ENCODE results near the gene MGARP. TPM values are rescaled to one million over a fixed set of nuclear protein-coding genes. Genes with fewer than 3 reads are reported as not detected.

The MGARP gene
- polyA plus RNA-seq, 2 of the 4 experiments (the other 2 are of a cell fraction) = 1.1 to 1.4 TPM

- Histone ChIP-seq H3K27ac (no peak overlapping the region), H3K4me3 (no peak overlapping the region), H3K4me2 (no peak overlapping the region), H3K9me3 (no peaks in the 10 kb centered on the region; the same call in 2 of the 3 replicates), H3K4me1 (peaks cover 8% of the 10 kb centered on the region; the same call in 2 of the 3 replicates)
- DNase-seq (ENCODE audit: low read depth in 1 of 2, low spot score in 1 of 2) (no peak), FAIRE-seq (no peak), ATAC-seq (no peak)
- WGBS (ENCODE audit: missing lambda C conversion rate) = 86% methylated on average over 3 of the region's 3 CpGs
- POLR2A ChIA-PET = interaction anchor here (1.3 kb wide), 1 partner anchor 12 kb away, joined by 3 read pairs; no protein-coding TSS in a partner anchor
- CTCF ChIA-PET = no interaction called here
- no peak for TF ChIP-seq HES2 (IDR thresholded peaks at IDR 0.05)
- TF ChIP-seq POLR2AphosphoS2 (conservative IDR thresholded peaks at IDR 0.05; ENCODE audit: low read length) = no peak
- TF ChIP-seq RAD21 (conservative IDR thresholded peaks at IDR 0.05 in 1 of 2, IDR thresholded peaks at IDR 0.05 in 1 of 2) = no peak
- TF ChIP-seq GATA3 (IDR thresholded peaks at IDR 0.05; ENCODE audit: borderline replicate concordance) = no peak
- TF ChIP-seq NR3C1 (IDR thresholded peaks at IDR 0.05) = no peak
Observed at GRCh38 chr4:139312552-139313332, 32.7 kb upstream of the MGARP start.

GRCh38 chr4:139311909-139312308 is 31.9 kb upstream of the MGARP start:
- ATAC-seq = no peak

GRCh38 chr4:139304920-139305319 is 24.9 kb upstream of the MGARP start:
- Histone ChIP-seq H3K4me1 (peaks cover 8% of the 10 kb centered on the region; the same call in 2 of the 3 replicates), H3K4me3 (no peak overlapping the region), H3K27ac (no peak overlapping the region), H3K9me3 (no peaks in the 10 kb centered on the region; the same call in 2 of the 3 replicates), H3K4me2 (no peak overlapping the region)
- ATAC-seq = no peak
- ChIA-PET CTCF (interaction anchor here (0.6 to 1.5 kb wide), 2 partner anchors 9 to 211 kb away, joined by 3 to 4 read pairs; no protein-coding TSS in a partner anchor), POLR2A (no interaction called here)
- no peak for TF ChIP-seq CHD2 (IDR thresholded peaks at IDR 0.05; ENCODE audit: low read length, partially characterized antibody)
- TF ChIP-seq KDM1A (IDR thresholded peaks at IDR 0.05; ENCODE audit: low read depth) = 0 out of 2 replicates have a peak, but pooled peaks have one; percentile 44
- DNase-seq (ENCODE audit: low read depth in 1 of 2, low spot score in 1 of 2) = no peak
- WGBS (ENCODE audit: missing lambda C conversion rate) = 90% methylated on average over 2 of the region's 2 CpGs
- FAIRE-seq = no peak

More at GRCh38 chr4:139311909-139312308, 31.9 kb upstream of the MGARP start:
- no peak overlapping the region for H3K4me3 ChIP-seq
- no peak for DNase-seq (ENCODE audit: low read depth in 1 of 2, low spot score in 1 of 2)
- FAIRE-seq = no peak
- no peak overlapping the region for H3K4me2 ChIP-seq
- ChIA-PET POLR2A (interaction anchor here (0.6 to 1.3 kb wide), 2 partner anchors 11 to 19 kb away, joined by 3 to 5 read pairs; no protein-coding TSS in a partner anchor), CTCF (no interaction called here)
- H3K9me3 ChIP-seq = no peaks in the 10 kb centered on the region; the same call in 2 of the 3 replicates
- no peak overlapping the region for H3K27ac ChIP-seq
- TF ChIP-seq RARB (CRISPR knock-in tag; IDR thresholded peaks at IDR 0.05) (no peak), ZNF302 (CRISPR knock-in tag; IDR thresholded peaks at IDR 0.05) (no peak), ELK1 (IDR thresholded peaks at IDR 0.05; ENCODE audit: low read depth, low read length) (no peak)
- WGBS (ENCODE audit: missing lambda C conversion rate) = 91% methylated on average over 3 of the region's 3 CpGs
- peaks cover 8% of the 10 kb centered on the region; the same call in 2 of the 3 replicates for H3K4me1 ChIP-seq

GRCh38 chr4:139301821-139302611 is 22.0 kb upstream of the MGARP start, which contains the start of gene NDUFC1:
NDUFC1 (minus strand) TSS chr4:139302477; CDS start chr4:139295798, 6,679 bp downstream.
- CTCF ChIA-PET = interaction anchor here (1.1 to 1.6 kb wide), 3 partner anchors 56 to 271 kb away, joined by 3 to 5 read pairs (median 3); no protein-coding TSS in a partner anchor
- peak within 1 kb of the TSS; percentile 66 for H3K4me3 ChIP-seq
- peak; percentile 58 to 59 for DNase-seq (ENCODE audit: low read depth in 1 of 2, low spot score in 1 of 2)
- no peaks in the 10 kb centered on the region; the same call in 2 of the 3 replicates for H3K9me3 ChIP-seq
- ATAC-seq = peak; percentile 68 to 76
- 1% methylated on average over 22 of the region's 46 CpGs for WGBS (ENCODE audit: missing lambda C conversion rate)
- no peak for FAIRE-seq
- H3K4me1 ChIP-seq = peaks cover 15% of the 10 kb centered on the region; the same call in 2 of the 3 replicates
- H3K4me2 ChIP-seq = peak within 1 kb of the TSS; percentile 86
- POLR2A ChIA-PET = interaction anchor here (0.5 to 2.9 kb wide), 4 partner anchors 125 to 344 kb away, joined by 3 to 27 read pairs (median 4); partner anchors contain the start of gene ELF2
- H3K27ac ChIP-seq = peak within 1 kb of the TSS; percentile 85 to 95
- TF ChIP-seq PHF8 (IDR thresholded peaks at IDR 0.05; ENCODE audit: borderline replicate concordance, low read depth) (peak; percentile 19; the same call in 1 of the 2 replicates), KDM5A (IDR thresholded peaks at IDR 0.05) (0 out of 2 replicates have a peak, but pooled peaks have one; percentile 48), MYC (IDR thresholded peaks at IDR 0.05; ENCODE audit: borderline replicate concordance, low read length) (no peak; the same call in 1 of the 2 replicates), EP300 (IDR thresholded peaks at IDR 0.05) (no peak)

All from A549 (cell line).